VCaP (cell line): ENCODE data around the gene OR1I1.
"Not testable (repeated sequence)": the region's sequence is repeated elsewhere in the genome, so short reads cannot be mapped to it uniquely, and the experiment has no call there.

Experiments used
- H3K27ac ChIP-seq: fragments of 450-650 bp; 2 replicates; pipeline ENCODE4 v1.5.1; 2017
- CTCF ChIP-seq: fragments of 450-650 bp; conservative IDR thresholded peaks from 2 replicates; pipeline ENCODE4 v1.5.1; 2017; ENCODE audit warnings: mild to moderate bottlenecking, moderate library complexity

Gene OR1I1

GRCh38 chr19:15047680-15048079 lies 34.3 kb upstream of the OR1I1 start:
- TF ChIP-seq CTCF: no peak
- no peak overlapping the region for H3K27ac ChIP-seq

- TF ChIP-seq CTCF: no peak
- H3K27ac ChIP-seq: no peak overlapping the region
These were observed 33.9 kb upstream of the OR1I1 start for GRCh38 chr19:15048128-15048527.

GRCh38 chr19:15048885-15049541 lies 33.0 kb upstream of the OR1I1 start, which contains the start of gene CASP14:
CASP14 (plus strand) TSS chr19:15049480; CDS start chr19:15052252, 2,772 bp downstream.
- H3K27ac ChIP-seq: no peak within 1 kb of the TSS
- no peak for TF ChIP-seq CTCF

- no peak overlapping the region for H3K27ac ChIP-seq
- no peak for TF ChIP-seq CTCF
These were observed 31.4 kb upstream of the OR1I1 start for GRCh38 chr19:15050639-15051038.

- no peak for TF ChIP-seq CTCF
- no peak overlapping the region for H3K27ac ChIP-seq
These were observed 20.0 kb upstream of the OR1I1 start for GRCh38 chr19:15062036-15062435.

- H3K27ac ChIP-seq: not testable (repeated sequence)
These were observed 11.6 kb upstream of the OR1I1 start for GRCh38 chr19:15070386-15070785.

- TF ChIP-seq CTCF: no peak
These were observed 8.9 kb upstream of the OR1I1 start for GRCh38 chr19:15072930-15073647.

GRCh38 chr19:15074371-15074770 lies 7.6 kb upstream of the OR1I1 start:
- TF ChIP-seq CTCF: no peak
- H3K27ac ChIP-seq: no peak overlapping the region

More at GRCh38 chr19:15072930-15073647, 8.9 kb upstream of the OR1I1 start:
- no peak overlapping the region for H3K27ac ChIP-seq
